NCI-H187 (cell line): Measurements from ENCODE around the gene ZNF793.

Source experiments
- DNase-seq, 2 experiments: peaks; one replicate each; lab custom pipeline; 2025; lab: John Stamatoyannopoulos, UW

The ZNF793 gene

DNA sequence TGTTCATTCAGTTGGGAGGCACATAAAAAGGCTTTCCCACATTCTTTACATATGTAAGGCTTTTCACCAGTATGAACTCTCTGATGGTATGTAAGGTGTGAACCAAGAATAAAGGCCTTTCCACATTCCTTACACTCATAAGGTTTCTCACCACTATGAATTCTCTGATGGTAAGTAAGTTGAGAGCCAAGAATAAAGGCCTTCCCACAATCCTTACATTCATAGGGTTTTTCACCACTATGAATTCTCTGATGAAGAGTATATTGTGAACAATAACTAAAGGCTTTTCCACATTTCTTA, 58.6 kb downstream of the ZNF793 start:
- no peak for DNase-seq

DNA sequence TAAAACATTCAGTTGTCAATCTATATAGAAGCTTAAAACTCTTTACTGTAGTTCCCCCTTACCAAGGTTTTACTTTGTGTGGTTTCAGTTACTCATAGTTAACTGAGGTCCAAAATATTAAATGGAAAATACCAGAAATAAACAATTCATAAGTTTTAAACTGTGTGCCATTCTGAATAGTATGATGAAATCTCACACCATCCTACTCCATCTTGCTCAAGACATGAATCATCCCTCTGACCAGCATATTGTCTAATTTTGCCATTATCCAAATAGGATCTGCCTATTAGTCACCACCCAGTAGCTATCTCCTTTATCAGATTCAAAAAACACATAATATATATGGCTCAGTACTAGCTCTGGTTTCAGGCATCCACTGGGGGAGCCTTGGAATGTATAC, 65.5 kb downstream of the ZNF793 start:
- no peak for DNase-seq

DNA sequence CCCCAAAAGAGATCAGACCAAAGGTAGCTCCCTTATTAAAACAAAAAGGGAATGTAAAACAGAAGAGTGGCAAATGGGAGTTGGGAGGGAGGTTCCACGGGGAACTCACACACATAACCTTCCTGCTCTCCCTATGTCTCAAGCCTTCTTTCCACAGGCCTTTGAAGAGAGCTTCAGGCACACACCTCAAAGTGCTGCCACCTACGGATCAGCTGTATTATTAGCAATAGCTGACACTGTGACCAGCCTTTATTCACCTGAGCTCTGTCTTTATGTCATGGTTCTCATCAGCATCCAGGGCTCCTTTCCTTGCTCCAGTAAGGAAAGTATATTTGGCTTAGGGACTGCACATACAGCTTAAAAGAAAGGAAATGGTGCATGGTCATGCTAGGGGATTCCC, 76.6 kb downstream of the ZNF793 start:
- no peak for DNase-seq
